ENCODE results near the gene PXYLP1.

The PXYLP1 gene

DNA sequence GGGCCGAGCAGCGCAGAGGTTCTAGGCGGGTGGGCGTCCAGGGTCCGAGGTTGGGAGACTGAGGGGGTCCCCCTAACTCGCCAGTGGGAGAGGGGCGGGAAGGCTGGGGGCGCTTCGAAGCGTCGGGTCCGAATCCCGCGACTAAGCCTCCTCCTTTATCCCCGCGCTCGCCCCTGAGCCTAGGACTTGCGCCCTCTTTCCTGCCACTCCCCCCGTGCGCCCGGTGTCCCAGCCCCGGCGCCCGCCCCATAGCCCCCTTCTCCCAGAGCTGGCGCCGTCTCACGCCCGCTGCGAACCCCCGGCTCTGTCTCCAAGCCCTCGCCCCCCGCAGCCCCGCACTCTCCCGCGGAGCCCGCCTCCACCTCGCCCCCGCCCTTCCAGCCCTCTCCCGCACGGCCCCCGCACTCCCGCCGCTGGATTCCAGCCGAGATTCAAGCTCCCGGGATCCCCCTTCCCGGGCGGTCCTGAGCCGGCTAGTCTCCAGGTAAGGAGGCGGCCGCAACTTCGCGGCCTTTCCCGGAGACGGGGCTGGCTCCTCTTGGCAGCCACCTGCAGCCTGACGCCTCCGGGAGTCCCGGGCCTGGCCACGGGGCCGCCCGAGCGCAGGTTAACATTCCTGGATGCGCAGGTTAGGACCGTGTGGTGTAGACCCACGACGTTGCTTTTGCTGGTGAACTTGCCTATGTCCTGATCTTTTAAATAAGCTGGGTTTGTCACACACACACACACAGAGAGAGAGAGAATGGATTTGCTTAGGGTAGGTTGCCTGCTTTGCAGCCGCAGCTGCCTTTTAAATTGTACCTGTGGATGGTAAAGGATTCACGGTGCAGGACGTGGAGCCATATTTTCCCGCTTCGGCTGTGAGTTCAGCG is 563 bp downstream of the PXYLP1 start:
- H3K27ac ChIP-seq (replicated peaks) = no peak overlapping the region
- no peak for TF ChIP-seq GABPA (IDR thresholded peaks at IDR 0.05; ENCODE audit: low read depth)
- TF ChIP-seq, protein P1, sequence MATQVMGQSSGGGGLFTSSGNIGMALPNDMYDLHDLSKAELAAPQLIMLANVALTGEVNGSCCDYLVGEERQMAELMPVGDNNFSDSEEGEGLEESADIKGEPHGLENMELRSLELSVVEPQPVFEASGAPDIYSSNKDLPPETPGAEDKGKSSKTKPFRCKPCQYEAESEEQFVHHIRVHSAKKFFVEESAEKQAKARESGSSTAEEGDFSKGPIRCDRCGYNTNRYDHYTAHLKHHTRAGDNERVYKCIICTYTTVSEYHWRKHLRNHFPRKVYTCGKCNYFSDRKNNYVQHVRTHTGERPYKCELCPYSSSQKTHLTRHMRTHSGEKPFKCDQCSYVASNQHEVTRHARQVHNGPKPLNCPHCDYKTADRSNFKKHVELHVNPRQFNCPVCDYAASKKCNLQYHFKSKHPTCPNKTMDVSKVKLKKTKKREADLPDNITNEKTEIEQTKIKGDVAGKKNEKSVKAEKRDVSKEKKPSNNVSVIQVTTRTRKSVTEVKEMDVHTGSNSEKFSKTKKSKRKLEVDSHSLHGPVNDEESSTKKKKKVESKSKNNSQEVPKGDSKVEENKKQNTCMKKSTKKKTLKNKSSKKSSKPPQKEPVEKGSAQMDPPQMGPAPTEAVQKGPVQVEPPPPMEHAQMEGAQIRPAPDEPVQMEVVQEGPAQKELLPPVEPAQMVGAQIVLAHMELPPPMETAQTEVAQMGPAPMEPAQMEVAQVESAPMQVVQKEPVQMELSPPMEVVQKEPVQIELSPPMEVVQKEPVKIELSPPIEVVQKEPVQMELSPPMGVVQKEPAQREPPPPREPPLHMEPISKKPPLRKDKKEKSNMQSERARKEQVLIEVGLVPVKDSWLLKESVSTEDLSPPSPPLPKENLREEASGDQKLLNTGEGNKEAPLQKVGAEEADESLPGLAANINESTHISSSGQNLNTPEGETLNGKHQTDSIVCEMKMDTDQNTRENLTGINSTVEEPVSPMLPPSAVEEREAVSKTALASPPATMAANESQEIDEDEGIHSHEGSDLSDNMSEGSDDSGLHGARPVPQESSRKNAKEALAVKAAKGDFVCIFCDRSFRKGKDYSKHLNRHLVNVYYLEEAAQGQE (IDR thresholded peaks at IDR 0.05; ENCODE audit: insufficient replicate concordance, low read depth) = no peak
- TF ChIP-seq SPI1 (IDR thresholded peaks at IDR 0.05; ENCODE audit: borderline replicate concordance, low read depth) = no peak
- TF ChIP-seq, protein P2, sequence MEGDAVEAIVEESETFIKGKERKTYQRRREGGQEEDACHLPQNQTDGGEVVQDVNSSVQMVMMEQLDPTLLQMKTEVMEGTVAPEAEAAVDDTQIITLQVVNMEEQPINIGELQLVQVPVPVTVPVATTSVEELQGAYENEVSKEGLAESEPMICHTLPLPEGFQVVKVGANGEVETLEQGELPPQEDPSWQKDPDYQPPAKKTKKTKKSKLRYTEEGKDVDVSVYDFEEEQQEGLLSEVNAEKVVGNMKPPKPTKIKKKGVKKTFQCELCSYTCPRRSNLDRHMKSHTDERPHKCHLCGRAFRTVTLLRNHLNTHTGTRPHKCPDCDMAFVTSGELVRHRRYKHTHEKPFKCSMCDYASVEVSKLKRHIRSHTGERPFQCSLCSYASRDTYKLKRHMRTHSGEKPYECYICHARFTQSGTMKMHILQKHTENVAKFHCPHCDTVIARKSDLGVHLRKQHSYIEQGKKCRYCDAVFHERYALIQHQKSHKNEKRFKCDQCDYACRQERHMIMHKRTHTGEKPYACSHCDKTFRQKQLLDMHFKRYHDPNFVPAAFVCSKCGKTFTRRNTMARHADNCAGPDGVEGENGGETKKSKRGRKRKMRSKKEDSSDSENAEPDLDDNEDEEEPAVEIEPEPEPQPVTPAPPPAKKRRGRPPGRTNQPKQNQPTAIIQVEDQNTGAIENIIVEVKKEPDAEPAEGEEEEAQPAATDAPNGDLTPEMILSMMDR (IDR thresholded peaks at IDR 0.05; ENCODE audit: insufficient read depth, low read length) = no peak
- no peak for TF ChIP-seq POLR2AphosphoS5 (IDR thresholded peaks at IDR 0.05; ENCODE audit: low read depth)

GRCh38 chr3:141233457-141234161 is 2.0 kb downstream of the PXYLP1 start:
- no peak overlapping the region for H3K4me3 ChIP-seq (replicated peaks; ENCODE audit: insufficient read depth, low read length)
- no peak for DNase-seq (ENCODE audit: low read depth in 1 of 2, low spot score in 1 of 2)
- no peak for TF ChIP-seq POLR2AphosphoS5 (IDR thresholded peaks at IDR 0.05; ENCODE audit: low read depth)
- no peak for TF ChIP-seq GABPA (IDR thresholded peaks at IDR 0.05; ENCODE audit: low read depth)
- TF ChIP-seq, protein P2 (IDR thresholded peaks at IDR 0.05; ENCODE audit: insufficient read depth, low read length) = no peak
- TF ChIP-seq, protein P1 (IDR thresholded peaks at IDR 0.05; ENCODE audit: insufficient replicate concordance, low read depth) = no peak
- TF ChIP-seq SPI1 (IDR thresholded peaks at IDR 0.05; ENCODE audit: borderline replicate concordance, low read depth) = no peak
- H3K27ac ChIP-seq (replicated peaks) = no peak overlapping the region
- H3K27me3 ChIP-seq (ENCODE audit: insufficient read depth, poor library complexity, severe bottlenecking) = peaks cover 19% of the 10 kb centered on the region

More for the DNA sequence above, 563 bp downstream of the PXYLP1 start:
- Histone ChIP-seq H3K27me3 (ENCODE audit: insufficient read depth, poor library complexity, severe bottlenecking) (peaks cover 19% of the 10 kb centered on the region), H3K4me3 (replicated peaks; ENCODE audit: insufficient read depth, low read length) (peak overlapping the region; percentile 51)
- no peak for DNase-seq (ENCODE audit: low read depth in 1 of 2, low spot score in 1 of 2)

DNA sequence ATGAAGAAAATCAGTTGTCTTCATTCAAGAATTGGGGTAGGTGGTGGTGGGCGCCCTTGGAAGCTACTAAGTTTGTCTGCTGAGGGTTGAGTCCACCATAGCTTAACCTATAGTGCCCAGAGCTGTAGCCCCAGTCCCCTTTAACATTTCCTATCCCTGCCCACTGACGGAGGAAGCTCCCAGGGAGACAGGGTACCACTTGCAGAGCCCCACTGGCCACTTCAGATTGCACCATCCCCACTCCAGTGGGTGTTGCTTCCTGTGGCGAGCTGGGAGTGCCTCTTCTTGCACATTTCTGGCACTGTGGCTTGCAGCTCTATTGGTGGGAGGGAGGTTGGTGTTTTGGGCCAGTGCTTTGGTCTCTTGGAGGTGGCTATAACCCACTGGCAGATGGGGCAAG is 2.7 kb downstream of the PXYLP1 start:
- DNase-seq (ENCODE audit: low read depth in 1 of 2, low spot score in 1 of 2) = no peak
- Histone ChIP-seq H3K4me3 (replicated peaks; ENCODE audit: insufficient read depth, low read length) (no peak overlapping the region), H3K27ac (replicated peaks) (no peak overlapping the region), H3K27me3 (ENCODE audit: insufficient read depth, poor library complexity, severe bottlenecking) (peaks cover 19% of the 10 kb centered on the region)
- TF ChIP-seq SPI1 (IDR thresholded peaks at IDR 0.05; ENCODE audit: borderline replicate concordance, low read depth) (no peak), POLR2AphosphoS5 (IDR thresholded peaks at IDR 0.05; ENCODE audit: low read depth) (no peak), GABPA (IDR thresholded peaks at IDR 0.05; ENCODE audit: low read depth) (no peak)
- TF ChIP-seq, protein P1 (IDR thresholded peaks at IDR 0.05; ENCODE audit: insufficient replicate concordance, low read depth) = no peak
- TF ChIP-seq, protein P2 (IDR thresholded peaks at IDR 0.05; ENCODE audit: insufficient read depth, low read length) = no peak
